MM.1S (cell line): ENCODE data around the gene NELFB.

Experiments used
- CTCF ChIP-seq: fragments of 300-600 bp; sonication (generic); IDR thresholded peaks from 2 replicates; pipeline ENCODE4 v1.5.1; 2016; ENCODE audit warnings: antibody characterized with exemption, low read length, mixed read lengths
- EZH2 ChIP-seq: fragments of 300-600 bp; sonication (generic); optimal IDR thresholded peaks from 2 replicates; pipeline ENCODE3; 2017; ENCODE audit warnings: low read depth, mild to moderate bottlenecking, antibody characterized with exemption, low read length, mixed read lengths

- no peak for TF ChIP-seq CTCF
- no peak for TF ChIP-seq EZH2
These were observed 49.4 kb downstream of the NELFB start for GRCh38 chr9:137304383-137305059.
